ENCODE measurements around the gene FAM184B. TPM values are rescaled to one million over a fixed set of nuclear protein-coding genes. Genes with fewer than 3 reads are reported as not detected.

The FAM184B gene
- polyA plus RNA-seq, 3 donors = not detected

DNA sequence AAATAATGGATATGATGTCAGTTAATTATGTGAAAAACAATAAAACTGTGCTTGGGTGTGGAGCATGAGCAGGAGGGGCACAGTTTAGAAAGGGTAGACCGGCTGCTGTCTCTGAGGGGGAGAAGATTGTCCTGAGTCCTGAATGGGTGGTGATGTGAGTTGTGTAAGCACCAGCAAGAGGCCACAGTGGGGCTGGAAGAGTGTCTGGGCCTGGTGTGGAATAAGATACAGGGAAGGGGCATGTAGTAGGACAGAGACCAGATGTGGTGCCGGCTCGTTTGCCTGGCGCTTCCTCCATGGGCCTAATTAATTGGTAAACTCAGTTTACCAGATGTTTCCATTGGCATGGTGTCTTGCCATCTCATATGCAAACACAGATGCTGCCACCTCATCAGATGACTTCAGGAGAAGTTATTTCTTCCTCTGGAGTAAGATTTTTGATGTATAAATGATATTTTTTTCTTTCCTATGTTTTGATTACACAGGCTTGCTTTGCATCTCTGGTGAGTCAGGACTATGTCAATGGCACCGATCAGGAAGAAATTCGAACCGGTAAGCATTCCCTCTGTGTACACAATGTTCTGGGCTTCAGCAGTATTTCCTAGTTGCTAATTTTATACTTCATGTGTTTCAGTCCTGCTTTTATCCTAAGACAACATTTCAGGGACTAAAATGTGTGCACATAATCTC, 161.9 kb downstream of the FAM184B start:
- intact Hi-C loops (cut with micrococcal nuclease) = loop anchor here in 1 of 2 donors (10.0 kb wide), 1 partner anchor 195 kb away; the partner anchor contains the start of genes DCAF16 and NCAPG
- H4K20me1 ChIP-seq (ENCODE audit: insufficient read depth, low read length) = peaks cover 95% of the 10 kb centered on the region
- Mint-ChIP-seq H3K27ac (peak overlapping the region in 3 of 7 donors; percentile 10 to 26 (median 17)), H3K4me3 (no peak overlapping the region), H3K4me1 (peaks cover 30% of the 10 kb centered on the region), H3K36me3 (peaks cover 60 to 76% of the 10 kb centered on the region in 2 donors), H3K9me3 (no peaks in the 10 kb centered on the region), H3K27me3 (ENCODE audit: low read depth in 3 of 3) (no peaks in the 10 kb centered on the region)
- no peak for DNase-seq
- peaks cover 71 to 84% of the 10 kb centered on the region in 2 donors for H3K36me3 ChIP-seq (replicated peaks in 1 of 2; ENCODE audit: control insufficient read depth in 1 of 2, insufficient read depth in 2 of 2, low read length in 2 of 2)
- no peak overlapping the region for H3K4me3 ChIP-seq (replicated peaks in 1 of 3; ENCODE audit: low read depth in 2 of 3, low read length in 3 of 3)
- H3K4me1 ChIP-seq (ENCODE audit: control insufficient read depth in 1 of 2, insufficient read depth in 2 of 2, low read length in 2 of 2) = peaks cover 20 to 26% of the 10 kb centered on the region in 2 donors
- no peak overlapping the region for H3K4me2 ChIP-seq (replicated peaks; ENCODE audit: extremely low read depth, low read length, poor library complexity, severe bottlenecking)
- no peak overlapping the region for H3K9ac ChIP-seq (ENCODE audit: insufficient read depth, low read length, poor library complexity, severe bottlenecking)
- H3K9me3 ChIP-seq (replicated peaks in 1 of 2; ENCODE audit: control insufficient read depth in 1 of 2, insufficient read depth in 1 of 2, low read length in 2 of 2) = no peaks in the 10 kb centered on the region
- TF ChIP-seq, protein P1, sequence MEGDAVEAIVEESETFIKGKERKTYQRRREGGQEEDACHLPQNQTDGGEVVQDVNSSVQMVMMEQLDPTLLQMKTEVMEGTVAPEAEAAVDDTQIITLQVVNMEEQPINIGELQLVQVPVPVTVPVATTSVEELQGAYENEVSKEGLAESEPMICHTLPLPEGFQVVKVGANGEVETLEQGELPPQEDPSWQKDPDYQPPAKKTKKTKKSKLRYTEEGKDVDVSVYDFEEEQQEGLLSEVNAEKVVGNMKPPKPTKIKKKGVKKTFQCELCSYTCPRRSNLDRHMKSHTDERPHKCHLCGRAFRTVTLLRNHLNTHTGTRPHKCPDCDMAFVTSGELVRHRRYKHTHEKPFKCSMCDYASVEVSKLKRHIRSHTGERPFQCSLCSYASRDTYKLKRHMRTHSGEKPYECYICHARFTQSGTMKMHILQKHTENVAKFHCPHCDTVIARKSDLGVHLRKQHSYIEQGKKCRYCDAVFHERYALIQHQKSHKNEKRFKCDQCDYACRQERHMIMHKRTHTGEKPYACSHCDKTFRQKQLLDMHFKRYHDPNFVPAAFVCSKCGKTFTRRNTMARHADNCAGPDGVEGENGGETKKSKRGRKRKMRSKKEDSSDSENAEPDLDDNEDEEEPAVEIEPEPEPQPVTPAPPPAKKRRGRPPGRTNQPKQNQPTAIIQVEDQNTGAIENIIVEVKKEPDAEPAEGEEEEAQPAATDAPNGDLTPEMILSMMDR (IDR thresholded peaks at IDR 0.05) = no peak
- peaks cover 69% of the 10 kb centered on the region for H3K79me2 ChIP-seq (ENCODE audit: insufficient read depth, low read length)
- WGBS (ENCODE audit: insufficient coverage) = 76% methylated on average over 6 of the region's 7 CpGs
- H3K27ac ChIP-seq (ENCODE audit: low read depth in 1 of 2, low read length in 2 of 2) = peak overlapping the region in 1 of 2 donors; percentile 56
- no peaks in the 10 kb centered on the region for H3K27me3 ChIP-seq (ENCODE audit: control insufficient read depth in 2 of 2, insufficient read depth in 2 of 2, low read length in 2 of 2)
- no peak overlapping the region for H2AFZ ChIP-seq (ENCODE audit: insufficient read depth, low read depth, low read length, poor library complexity, severe bottlenecking)

DNA sequence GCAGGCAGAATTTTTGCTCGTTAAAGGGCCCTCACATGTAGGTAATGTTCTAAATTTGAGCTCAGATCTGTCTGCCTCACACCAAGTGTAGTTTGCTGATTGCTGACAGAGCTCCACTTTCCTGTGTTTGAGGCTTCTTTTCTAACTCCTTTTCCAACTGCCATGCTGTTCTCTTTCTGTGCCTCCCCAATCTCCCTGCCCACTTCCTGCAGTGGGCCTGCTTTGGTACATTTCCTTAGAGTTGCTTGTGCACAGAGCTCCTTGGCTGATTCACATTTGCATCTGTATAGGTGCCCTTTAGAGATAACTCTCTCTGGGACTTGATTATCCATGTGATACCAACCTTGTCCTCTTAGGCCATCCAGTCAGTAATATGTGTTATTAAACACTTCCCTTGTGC, 162.5 kb downstream of the FAM184B start:
- H3K4me2 ChIP-seq (replicated peaks; ENCODE audit: extremely low read depth, low read length, poor library complexity, severe bottlenecking) = no peak overlapping the region

More for the DNA sequence above, 162.5 kb downstream of the FAM184B start:
- H3K4me3 Mint-ChIP-seq = no peak overlapping the region
- peak overlapping the region in 1 of 2 donors; percentile 56 for H3K27ac ChIP-seq (ENCODE audit: low read depth in 1 of 2, low read length in 2 of 2)
- 0% methylated on average over 1 of the region's 1 CpG for WGBS (ENCODE audit: insufficient coverage)
- intact Hi-C loops (cut with micrococcal nuclease) = loop anchor here in 1 of 2 donors (10.0 kb wide), 1 partner anchor 196 kb away; the partner anchor contains the start of genes DCAF16 and NCAPG
- peaks cover 76% of the 10 kb centered on the region for H3K79me2 ChIP-seq (ENCODE audit: insufficient read depth, low read length)
- peak overlapping the region in 2 of 7 donors; percentile 10 to 76 for H3K27ac Mint-ChIP-seq
- H3K27me3 Mint-ChIP-seq (ENCODE audit: low read depth in 3 of 3) = no peaks in the 10 kb centered on the region
- H2AFZ ChIP-seq (ENCODE audit: insufficient read depth, low read depth, low read length, poor library complexity, severe bottlenecking) = no peak overlapping the region
- peaks cover 65 to 78% of the 10 kb centered on the region in 2 donors for H3K36me3 ChIP-seq (replicated peaks in 1 of 2; ENCODE audit: control insufficient read depth in 1 of 2, insufficient read depth in 2 of 2, low read length in 2 of 2)
- DNase-seq = no peak
- TF ChIP-seq, protein P1 (IDR thresholded peaks at IDR 0.05) = no peak
- peaks cover 20 to 26% of the 10 kb centered on the region in 2 donors for H3K4me1 ChIP-seq (ENCODE audit: control insufficient read depth in 1 of 2, insufficient read depth in 2 of 2, low read length in 2 of 2)
- no peaks in the 10 kb centered on the region for H3K9me3 Mint-ChIP-seq
- H3K27me3 ChIP-seq (ENCODE audit: control insufficient read depth in 2 of 2, insufficient read depth in 2 of 2, low read length in 2 of 2) = no peaks in the 10 kb centered on the region
- no peak overlapping the region for H3K9ac ChIP-seq (ENCODE audit: insufficient read depth, low read length, poor library complexity, severe bottlenecking)
- no peak overlapping the region for H3K4me3 ChIP-seq (replicated peaks in 1 of 3; ENCODE audit: low read depth in 2 of 3, low read length in 3 of 3)
- H3K36me3 Mint-ChIP-seq = peaks cover 53 to 69% of the 10 kb centered on the region in 2 donors
- H3K9me3 ChIP-seq (replicated peaks in 1 of 2; ENCODE audit: control insufficient read depth in 1 of 2, insufficient read depth in 1 of 2, low read length in 2 of 2) = no peaks in the 10 kb centered on the region
- H3K4me1 Mint-ChIP-seq = peaks cover 30% of the 10 kb centered on the region
- peaks cover 89% of the 10 kb centered on the region for H4K20me1 ChIP-seq (ENCODE audit: insufficient read depth, low read length)

All from CD14-positive monocyte (primary cell).